NCI-H1105 treated with DMSO at 0.1 percent for 48 hours (cell line): Measurements from ENCODE around the gene WDR46.
"Not testable (repeated sequence)": the region's sequence is repeated elsewhere in the genome, so short reads cannot be mapped to it uniquely, and the experiment has no call there.

ENCODE experiments used
- DNase-seq: peaks from one replicate; lab custom pipeline; 2025; lab: John Stamatoyannopoulos, UW

Gene WDR46

DNA sequence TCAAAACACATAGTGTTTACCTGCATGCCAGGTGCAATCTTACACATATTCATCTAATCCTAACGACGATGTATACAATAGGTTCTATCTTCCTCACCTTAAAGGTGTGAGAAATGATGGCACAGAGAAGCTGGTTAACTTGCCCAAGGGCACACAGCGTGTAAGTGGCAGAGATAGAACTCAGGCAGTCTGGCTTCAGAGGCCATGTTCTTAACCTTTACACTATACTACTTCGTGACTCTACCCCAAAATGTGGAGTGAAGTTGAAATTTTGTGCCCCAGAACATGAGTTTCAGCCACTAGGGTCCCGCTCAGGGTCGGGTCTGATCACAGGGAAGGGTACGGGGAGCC, 17.9 kb downstream of the WDR46 start:
- no peak for DNase-seq

GRCh38 chr6:33264015-33264414, 25.0 kb downstream of the WDR46 start:
- DNase-seq = no peak

DNA sequence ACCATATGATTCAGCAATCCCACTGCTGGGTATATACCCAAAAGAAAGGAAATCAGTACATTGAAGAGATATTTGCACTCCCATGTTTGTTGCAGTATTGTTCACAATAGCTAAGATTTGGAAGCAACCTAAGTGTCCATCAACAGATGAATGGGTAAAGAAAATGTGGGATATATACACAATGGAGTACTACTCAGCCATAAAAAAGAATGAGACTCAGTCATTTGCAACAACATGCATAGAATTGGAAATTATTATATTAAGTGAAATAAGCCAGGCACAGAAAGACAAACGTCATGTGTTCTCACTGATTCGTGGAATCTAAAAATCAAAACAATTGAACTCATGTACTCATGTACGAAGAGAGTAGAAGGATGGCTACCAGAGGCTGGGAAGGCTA, 26.5 kb downstream of the WDR46 start:
- not testable (repeated sequence) for DNase-seq

DNA sequence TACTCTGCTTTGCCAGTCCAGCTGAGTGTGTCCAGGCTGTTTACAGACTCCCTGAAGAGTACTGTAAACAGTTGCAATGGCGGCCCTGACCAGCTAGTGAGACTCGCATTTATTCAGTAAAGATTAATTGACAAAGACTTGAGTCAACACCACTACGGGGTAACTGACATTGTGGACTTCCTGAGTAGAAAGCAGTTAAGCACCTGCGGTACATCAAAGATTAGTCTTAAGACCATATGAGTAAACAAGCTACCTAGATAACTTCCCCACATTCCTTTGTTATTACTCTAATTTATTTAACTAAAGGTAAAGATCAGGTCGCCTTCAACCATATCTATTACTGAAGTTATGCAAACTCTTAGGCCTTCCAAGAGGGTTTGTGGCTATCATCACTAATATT, 30.0 kb downstream of the WDR46 start:
- no peak for DNase-seq

- no peak for DNase-seq
Measured at GRCh38 chr6:33254591-33254990, 34.4 kb downstream of the WDR46 start.

DNA sequence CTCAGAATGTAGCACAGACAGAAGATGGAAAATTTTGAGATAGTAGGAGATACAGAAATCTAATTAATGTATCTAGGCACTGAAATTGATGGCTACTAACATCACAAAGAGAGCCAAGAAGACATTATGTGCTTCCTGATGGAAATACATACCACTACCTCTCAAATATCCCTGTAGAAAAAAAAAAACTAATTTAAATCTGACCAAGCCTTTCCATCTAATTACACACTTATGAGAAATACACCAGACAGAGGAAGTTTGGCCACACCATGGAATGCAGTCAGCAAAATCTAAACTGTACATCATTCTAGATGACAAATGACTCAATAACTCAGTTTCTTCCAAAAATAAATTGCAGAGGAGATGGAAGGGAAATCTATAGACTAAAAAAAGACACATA, 36.3 kb downstream of the WDR46 start:
- no peak for DNase-seq

- DNase-seq = no peak
Measured at GRCh38 chr6:33251395-33252012, 37.5 kb downstream of the WDR46 start.

GRCh38 chr6:33250731-33251130, 38.3 kb downstream of the WDR46 start:
- DNase-seq = no peak

DNA sequence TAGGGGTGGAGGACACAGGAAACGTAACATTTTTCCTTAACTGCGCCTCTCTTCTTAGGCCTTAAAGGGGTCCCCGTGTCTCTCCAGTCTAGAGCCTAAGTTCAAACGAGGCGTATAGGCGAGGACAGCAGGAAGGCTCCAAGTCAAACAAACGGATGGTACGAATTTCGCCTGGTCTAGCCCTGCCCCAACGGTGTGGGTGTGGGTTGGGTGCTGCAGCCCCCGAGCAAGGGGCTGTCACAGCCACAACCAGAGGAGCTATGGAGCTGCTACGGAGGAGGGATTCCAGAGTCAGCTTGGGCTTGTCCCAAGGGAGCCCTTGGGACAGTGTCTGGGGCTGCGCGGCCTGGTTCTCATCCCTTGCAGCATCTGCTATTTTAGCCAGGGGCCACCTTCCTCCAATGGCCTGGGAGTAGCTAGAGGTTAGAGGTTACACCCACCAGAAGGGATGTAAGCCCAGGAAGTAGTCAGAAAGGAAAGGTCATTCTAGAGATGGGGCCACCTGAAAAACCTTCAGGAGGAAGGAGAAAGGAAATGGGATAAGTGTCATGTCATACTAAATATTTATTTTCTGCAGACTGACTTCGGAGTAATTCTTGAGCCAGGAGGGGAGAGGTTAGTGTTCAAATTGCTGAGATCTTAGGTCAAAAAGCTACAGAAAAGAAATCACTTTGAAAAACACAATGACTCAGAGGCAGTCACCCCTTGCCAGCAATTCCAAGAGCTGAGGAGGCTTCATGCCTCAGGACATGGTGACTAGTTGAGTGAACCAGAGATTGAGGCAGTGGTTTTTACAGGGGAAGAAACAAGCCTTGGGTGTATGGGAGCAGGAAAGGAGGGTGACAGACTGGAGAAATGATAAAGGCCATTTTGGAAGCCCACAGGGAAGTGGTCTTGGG, 39.1 kb downstream of the WDR46 start:
- DNase-seq = no peak

GRCh38 chr6:33248932-33249731, 39.9 kb downstream of the WDR46 start:
- DNase-seq = peak; percentile 99

DNA sequence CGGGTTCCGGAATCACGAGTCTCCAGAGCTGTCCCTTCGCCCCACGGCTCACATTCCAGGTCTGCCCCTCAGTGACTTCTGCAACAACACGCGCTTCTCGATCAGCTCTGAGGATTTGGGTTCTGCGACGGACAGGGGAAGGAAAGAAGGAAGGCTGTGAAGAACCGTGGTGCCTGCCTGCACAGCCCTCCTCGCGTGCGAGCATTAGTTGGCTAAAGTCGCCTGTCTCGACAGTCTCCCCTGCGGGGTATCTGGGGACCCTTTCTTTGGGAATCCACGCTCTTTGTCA, 40.5 kb downstream of the WDR46 start:
- DNase-seq = no peak

DNA sequence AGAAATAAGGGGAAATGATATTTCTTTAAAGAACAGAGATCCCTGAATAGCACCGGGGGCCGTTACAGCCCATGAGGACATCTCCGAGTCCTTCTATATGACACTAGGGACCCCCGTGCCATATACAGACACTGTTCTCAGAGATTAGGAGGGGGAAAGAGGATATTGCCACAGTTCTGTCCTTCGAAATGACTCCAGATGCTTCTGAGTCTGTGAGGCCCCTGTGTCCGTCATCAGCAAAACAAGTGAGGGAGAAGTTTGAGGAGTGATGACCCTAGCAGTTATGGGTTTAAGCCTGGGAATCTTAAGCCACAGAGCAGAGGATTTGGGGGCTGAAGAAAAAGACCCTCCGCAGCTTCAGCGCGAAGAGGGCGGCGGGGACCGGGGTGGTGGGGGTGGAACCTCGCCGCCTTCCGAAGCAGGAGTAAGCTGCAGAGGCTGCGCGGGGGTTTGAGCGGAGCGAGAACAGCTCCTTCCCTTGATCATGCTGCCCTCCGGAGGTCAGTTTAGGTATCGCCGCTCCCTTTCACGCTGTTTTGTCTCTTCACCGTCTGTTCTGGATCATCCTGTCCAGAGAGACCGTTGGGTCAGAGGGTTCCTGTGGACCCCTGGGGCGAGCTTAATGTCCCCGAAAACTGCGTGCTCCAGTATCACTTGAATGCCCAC, 40.9 kb downstream of the WDR46 start:
- DNase-seq = peak; percentile 70

DNA sequence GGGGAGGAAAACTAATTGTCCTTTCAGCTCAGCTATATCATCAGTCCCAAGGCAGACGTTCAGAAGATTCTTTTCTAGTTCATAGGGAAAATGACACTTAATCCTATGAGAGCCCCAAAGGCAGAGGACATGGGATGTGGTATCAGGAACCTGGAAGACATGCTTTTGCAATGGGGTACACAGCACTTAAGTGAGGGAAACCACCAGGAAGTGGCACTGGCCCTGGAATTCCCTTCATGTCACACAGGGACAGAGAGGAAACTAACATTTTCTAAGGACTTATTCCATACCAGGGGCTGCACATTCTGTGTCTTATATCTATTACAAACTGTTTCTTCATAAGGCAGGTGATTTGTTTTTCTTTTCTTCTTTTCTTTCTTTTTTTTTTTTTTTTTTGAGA, 45.6 kb downstream of the WDR46 start:
- DNase-seq = no peak

- no peak for DNase-seq
Measured at GRCh38 chr6:33241968-33242367, 47.1 kb downstream of the WDR46 start.

GRCh38 chr6:33237741-33238140, 51.3 kb downstream of the WDR46 start:
- no peak for DNase-seq

DNA sequence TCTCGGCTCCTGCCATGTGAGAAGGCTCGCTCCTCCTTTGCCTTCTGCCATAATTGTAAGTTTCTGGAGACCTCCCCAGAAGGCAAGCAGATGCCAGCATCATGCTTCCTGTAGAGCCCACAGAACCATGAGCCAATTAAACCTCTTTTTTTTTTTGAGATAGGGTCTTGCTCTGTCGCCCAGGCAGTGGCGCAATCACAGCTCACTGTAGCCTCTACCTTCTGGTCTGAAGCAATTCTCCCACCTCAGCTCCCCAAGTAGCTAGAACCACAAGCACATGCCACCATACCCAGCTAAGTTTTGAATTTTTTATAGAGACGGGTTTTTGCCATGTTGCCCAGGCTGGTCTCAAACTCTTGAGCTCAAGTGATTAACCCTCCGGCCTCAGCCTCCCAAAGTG, 52.2 kb downstream of the WDR46 start:
- DNase-seq = no peak

DNA sequence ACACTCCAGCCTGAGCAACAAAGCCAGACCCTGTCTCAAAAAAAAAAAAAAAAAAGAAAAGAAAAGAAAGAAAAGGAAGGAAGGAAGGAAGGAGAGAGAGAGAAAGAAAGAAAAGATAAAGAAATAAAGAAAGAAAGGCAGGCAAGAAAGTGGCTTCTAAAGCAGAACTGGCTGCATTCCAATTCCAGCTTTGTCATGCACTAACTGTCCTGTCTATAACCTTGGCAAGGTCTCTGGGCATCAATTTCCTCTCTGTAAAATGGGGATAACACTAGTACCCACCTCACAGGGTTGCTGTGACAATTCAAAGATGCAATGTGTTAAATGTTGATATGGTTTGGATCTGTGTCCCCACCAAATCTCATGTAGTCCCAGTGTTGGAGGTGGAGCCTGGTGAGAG, 52.7 kb downstream of the WDR46 start:
- DNase-seq = no peak

GRCh38 chr6:33235221-33235634, 53.8 kb downstream of the WDR46 start:
- no peak for DNase-seq
